Sigmoid colon (tissue), 4 donors: Measurements from ENCODE around the gene ASB2.
A peak's percentile ranks its signal among the peaks of the same experiment; 100 is the strongest.

Source experiments
- CTCF ChIP-seq, 4 experiments: fragments of 450-650 bp in 3 of 4; fragments of 200-600 bp in 1 of 4; IDR thresholded peaks; one replicate each; pipeline ENCODE4 v1.5.1; 2016 to 2019; ENCODE audit warnings: antibody characterized with exemption in 4 of 4, mild to moderate bottlenecking in 3 of 4, moderate library complexity in 2 of 4
- POLR2AphosphoS5 ChIP-seq, 4 donors: sonication (generic); formaldehyde crosslinking; IDR thresholded peaks; one replicate each; pipeline ENCODE4 v1.6.1; 2017; ENCODE audit warnings: antibody characterized with exemption in 4 of 4

- TF ChIP-seq CTCF (IDR thresholded peaks at IDR 0.05) (peak in 1 of 4 experiments; percentile 22), POLR2AphosphoS5 (IDR thresholded peaks at IDR 0.05) (no peak)
These were observed 40.1 kb downstream of the ASB2 start for GRCh38 chr14:93936245-93936644.
